GM12878 (cell line): ENCODE results near the gene REV3L. TPM values are rescaled to one million over a fixed set of nuclear protein-coding genes. Genes with fewer than 3 reads are reported as not detected.

Experiments
- ATAC-seq: fragments of 200-7000 bp; cut with Tn5 transposase; 3 replicates; pipeline ENCODE4 v1.9.1; 2020; ENCODE audit warnings: mild to moderate bottlenecking, moderate library complexity
- BruUV-seq: library from RNA; stranded (reverse); fragments of 400-500 nt; replicated peaks from 2 replicates; lab custom pipeline; 2021; lab: Mats Ljungman, UMichigan
- CTCF ChIA-PET: fragments of 300-600 bp; sonication (Branson Sonifier 250); formaldehyde crosslinking; extraction: SDS; loops from one replicate; lab custom pipeline; 2021; ENCODE audit warnings: inconsistent platforms; lab: Yijun Ruan, JAX
- POLR2A ChIA-PET: fragments of 350-600 bp; formaldehyde crosslinking; extraction: SDS; loops from one replicate; lab custom pipeline; 2021; ENCODE audit warnings: inconsistent platforms; lab: Charles Lee
- RAD21 ChIA-PET: fragments of 300-600 bp; sonication (Branson Sonifier 250); formaldehyde crosslinking; loops from one replicate; lab custom pipeline; 2023; ENCODE audit warnings: antibody characterized with exemption; ENCODE audit not compliant: unreplicated experiment; lab: Charles Lee
- SMC1A ChIA-PET: fragments of 300-600 bp; sonication (Branson Sonifier 250); formaldehyde crosslinking; loops from one replicate; lab custom pipeline; 2023; ENCODE audit not compliant: unreplicated experiment, uncharacterized antibody; lab: Charles Lee
- DNase-seq: peaks from one replicate; pipeline ENCODE4 v3.0.0-alpha.2; 2011; ENCODE audit warnings: low read depth, low spot score
- FAIRE-seq: peaks from 3 replicates; lab custom pipeline; 2011; peaks lifted over from hg19 to GRCh38; lab: Jason Lieb, UNC
- H2AFZ ChIP-seq: 2 replicates; pipeline ENCODE4 v1.6.0; 2011; ENCODE audit warnings: low read depth, low read length, control low read depth; ENCODE audit not compliant: control insufficient read depth
- H3K27ac ChIP-seq: 2 replicates; pipeline ENCODE4 v1.5.1; 2011; ENCODE audit warnings: control low read depth; ENCODE audit not compliant: control insufficient read depth, insufficient read depth
- H3K27me3 ChIP-seq, 2 experiments: replicated peaks in 1 of 2; 2 replicates each; pipeline versions ENCODE4 v1.6.0 to v1.6.1; 2011; ENCODE audit warnings: low read length in 1 of 2; ENCODE audit not compliant: control insufficient read depth in 2 of 2, insufficient read depth in 2 of 2
- H3K36me3 ChIP-seq, 2 experiments: 2 replicates each; pipeline ENCODE4 v1.5.1; 2011; ENCODE audit warnings: low read length in 1 of 2; ENCODE audit not compliant: control insufficient read depth in 2 of 2, insufficient read depth in 2 of 2
- H3K4me1 ChIP-seq: 2 replicates; pipeline ENCODE4 v1.6.1; 2011; ENCODE audit warnings: mild to moderate bottlenecking, low read length, moderate library complexity, mixed read lengths; ENCODE audit not compliant: control insufficient read depth, insufficient read depth
- H3K4me2 ChIP-seq: 2 replicates; pipeline ENCODE4 v1.6.0; 2011; ENCODE audit warnings: control low read depth; ENCODE audit not compliant: control insufficient read depth, insufficient read depth
- H3K4me3 ChIP-seq: fragments of 200-600 bp; sonication (generic); 2 replicates; pipeline ENCODE4 v1.5.1; 2016
- H3K79me2 ChIP-seq: 2 replicates; pipeline ENCODE4 v1.6.0; 2011; ENCODE audit warnings: low read length; ENCODE audit not compliant: control insufficient read depth, insufficient read depth
- H3K9ac ChIP-seq: 2 replicates; pipeline ENCODE4 v1.8.0; 2011; ENCODE audit warnings: low read length, control low read depth, mixed read lengths; ENCODE audit not compliant: control insufficient read depth, insufficient read depth
- H3K9me3 ChIP-seq: replicated peaks from 3 replicates; pipeline ENCODE4 v1.5.1; 2011; ENCODE audit warnings: mild to moderate bottlenecking, low read length; ENCODE audit not compliant: control insufficient read depth, insufficient read depth
- H4K20me1 ChIP-seq: 2 replicates; pipeline ENCODE4 v1.6.0; 2011; ENCODE audit not compliant: control insufficient read depth, insufficient read depth
- EED ChIP-seq: sonication (generic); IDR thresholded peaks from 2 replicates; pipeline ENCODE4 v1.6.1; 2016; ENCODE audit warnings: antibody characterized with exemption, low read depth
- FOS ChIP-seq: IDR thresholded peaks from 3 replicates; pipeline ENCODE4 v1.6.1; 2011; ENCODE audit warnings: borderline replicate concordance; ENCODE audit not compliant: insufficient read length; ENCODE audit errors: extremely low read depth
- FOXK2 ChIP-seq: fragments of 450-650 bp; IDR thresholded peaks from 2 replicates; pipeline ENCODE4 v1.6.1; 2017; ENCODE audit warnings: mild to moderate bottlenecking, moderate library complexity
- JUND ChIP-seq: IDR thresholded peaks from 2 replicates; pipeline ENCODE4 v1.6.1; 2012; ENCODE audit warnings: low read depth, mild to moderate bottlenecking, low read length, improper control_type of control experiment, moderate library complexity
- MXI1 ChIP-seq: fragments of 150-350 bp; IDR thresholded peaks from 2 replicates; pipeline ENCODE4 v1.6.1; 2011; ENCODE audit warnings: low read depth, mild to moderate bottlenecking, inconsistent platforms, low read length, improper control_type of control experiment
- NFXL1 ChIP-seq: fragments of 450-650 bp; IDR thresholded peaks from 2 replicates; pipeline ENCODE4 v1.6.1; 2017; ENCODE audit warnings: antibody characterized with exemption, mild to moderate bottlenecking, borderline replicate concordance
- NRF1 ChIP-seq: conservative IDR thresholded peaks from 2 replicates; pipeline ENCODE4 v1.6.1; 2011; ENCODE audit warnings: mild to moderate bottlenecking, low read depth, low read length, improper control_type of control experiment
- POLR2AphosphoS2 ChIP-seq: IDR thresholded peaks from 2 replicates; pipeline ENCODE4 v1.6.1; 2011; ENCODE audit warnings: low read depth, mild to moderate bottlenecking, low read length, improper control_type of control experiment, moderate library complexity
- RBBP5 ChIP-seq: fragments of 200-600 bp; sonication (generic); conservative IDR thresholded peaks from 2 replicates; pipeline ENCODE4 v1.6.1; 2016
- WGBS: methylation state at CpG from one replicate; pipeline ENCODE4 v1.1.6; 2016; ENCODE audit warnings: low lambda C conversion rate; ENCODE audit not compliant: insufficient replicate concordance, insufficient coverage; ENCODE audit errors: missing lambda C conversion rate; 5-methylcytosine and 5-hydroxymethylcytosine counted together
- in situ Hi-C: fragments of 300-500 bp; cut with MboI; formaldehyde crosslinking; loops from 9 replicates; pipeline ENCODE4 v1.14.3; 2018; ENCODE audit warnings: mixed read lengths
- intact Hi-C: fragments of 100-400 bp; cut with micrococcal nuclease; formaldehyde crosslinking; loops from one replicate; pipeline ENCODE4 v1.14.2; 2022; ENCODE audit not compliant: unreplicated experiment
- polyA plus RNA-seq, 11 experiments: library from polyadenylated mRNA; depleted of rRNA in 4 of 11; unstranded in 6 of 11; stranded (reverse) in 5 of 11; fragments of >200 nt; fragmentation: Nextera tagmentation in 4 of 11; fragmentation: Illumina TruSeq in 1 of 11; extraction: Ambion mirVana in 4 of 11; extraction: Trizol in 1 of 11; gene quantifications; 1 replicate in 1 of 11; 2 replicates in 10 of 11; pipeline versions ENCODE4 v1.2.1 to v1.2.3, GENCODE V29; 2011 to 2016; ENCODE audit warnings: inconsistent platforms in 2 of 11, missing spikeins in 2 of 11, low read depth in 1 of 11
- total RNA-seq, 4 experiments: library from RNA; depleted of rRNA in 3 of 4; stranded (reverse); fragments of >200 nt in 3 of 4; fragmentation: Illumina TruSeq in 1 of 4; extraction: Trizol in 1 of 4; gene quantifications; 2 replicates each; pipeline versions ENCODE4 v1.2.1 to v1.2.3, GENCODE V29; 2013 to 2021
- TF ChIP-seq, protein P1 (sequence below): fragments of 450-650 bp; IDR thresholded peaks from 2 replicates; pipeline ENCODE4 v1.6.1; 2017; ENCODE audit warnings: mild to moderate bottlenecking, low read depth, inconsistent platforms; ENCODE audit not compliant: poor library complexity, severe bottlenecking
- TF ChIP-seq, protein P2 (sequence below): fragments of 450-650 bp; IDR thresholded peaks from 2 replicates; pipeline ENCODE4 v1.6.1; 2016; ENCODE audit warnings: mild to moderate bottlenecking, moderate library complexity, borderline replicate concordance
- TF ChIP-seq, protein P3 (sequence below): fragments of 450-650 bp; IDR thresholded peaks from 2 replicates; pipeline ENCODE4 v1.6.1; 2017; ENCODE audit warnings: mild to moderate bottlenecking
- TF ChIP-seq, protein P4 (sequence below): IDR thresholded peaks from 2 replicates; pipeline ENCODE4 v1.6.1; 2012; ENCODE audit warnings: low read depth, low read length, improper control_type of control experiment

The REV3L gene
- total and polyA plus RNA-seq, 10 of the 15 experiments (the other 5 are each of a cell fraction or from before 2014, with no cell fraction given), result 7.6 to 33.6 (median 21.5) TPM

DNA sequence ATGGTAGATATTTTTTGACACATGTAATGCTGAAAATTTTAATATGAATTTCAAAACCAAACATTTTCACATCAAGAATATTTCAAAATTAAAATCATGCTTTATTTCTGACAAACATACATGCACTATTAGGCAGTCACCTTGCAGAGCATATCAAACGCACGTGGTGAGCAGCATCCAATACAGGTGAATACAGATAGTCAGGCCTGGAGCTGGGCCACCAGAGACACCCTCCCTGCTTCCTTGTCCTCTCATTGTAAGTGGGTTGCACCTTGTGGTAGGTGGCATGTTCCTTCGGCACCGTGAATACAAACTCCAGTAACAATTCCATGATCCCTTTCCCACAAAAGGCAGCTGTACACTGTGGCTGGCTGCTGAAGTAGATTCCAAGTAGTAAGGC, 8.9 kb downstream of the REV3L start:
- no peak for DNase-seq
- Histone ChIP-seq H3K79me2 (peaks cover 79% of the 10 kb centered on the region), H3K27ac (no peak overlapping the region), H2AFZ (no peak overlapping the region), H3K4me2 (no peak overlapping the region), H4K20me1 (no peaks in the 10 kb centered on the region), H3K9me3 (no peaks in the 10 kb centered on the region), H3K36me3 (peaks cover 0 to 5% of the 10 kb centered on the region in 2 experiments; a peak in 3 of 4 replicates), H3K27me3 (no peaks in the 10 kb centered on the region), H3K4me3 (no peak overlapping the region), H3K4me1 (peaks cover 9% of the 10 kb centered on the region; the same call in 1 of the 2 replicates), H3K9ac (no peak overlapping the region)
- 0 out of 3 replicates have a peak, but pooled peaks have one; percentile 12 for ATAC-seq
- intact Hi-C loops (no loop called here), in situ Hi-C loops (no loop called here)
- ChIA-PET CTCF (interaction anchor here (1.0 kb wide), 1 partner anchor 569 kb away, joined by 4 read pairs; no protein-coding TSS in a partner anchor), SMC1A (interaction anchor here (0.6 to 2.4 kb wide), 2 partner anchors 58 to 215 kb away, joined by 3 to 10 read pairs; a partner anchor contains a TSS), POLR2A (interaction anchor here (1.1 kb wide), 1 partner anchor 11 kb away, joined by 3 read pairs; no protein-coding TSS in a partner anchor), RAD21 (interaction anchor here (3.1 kb wide), 1 partner anchor 215 kb away, joined by 12 read pairs; a partner anchor contains a TSS)
- FAIRE-seq, result no peak
- 98% methylated on average over 4 of the region's 4 CpGs for WGBS
- BruUV-seq, result no TSS peak
- TF ChIP-seq JUND, result no peak
- no peak for TF ChIP-seq MXI1
- TF ChIP-seq NRF1, result no peak
- TF ChIP-seq, protein P1, sequence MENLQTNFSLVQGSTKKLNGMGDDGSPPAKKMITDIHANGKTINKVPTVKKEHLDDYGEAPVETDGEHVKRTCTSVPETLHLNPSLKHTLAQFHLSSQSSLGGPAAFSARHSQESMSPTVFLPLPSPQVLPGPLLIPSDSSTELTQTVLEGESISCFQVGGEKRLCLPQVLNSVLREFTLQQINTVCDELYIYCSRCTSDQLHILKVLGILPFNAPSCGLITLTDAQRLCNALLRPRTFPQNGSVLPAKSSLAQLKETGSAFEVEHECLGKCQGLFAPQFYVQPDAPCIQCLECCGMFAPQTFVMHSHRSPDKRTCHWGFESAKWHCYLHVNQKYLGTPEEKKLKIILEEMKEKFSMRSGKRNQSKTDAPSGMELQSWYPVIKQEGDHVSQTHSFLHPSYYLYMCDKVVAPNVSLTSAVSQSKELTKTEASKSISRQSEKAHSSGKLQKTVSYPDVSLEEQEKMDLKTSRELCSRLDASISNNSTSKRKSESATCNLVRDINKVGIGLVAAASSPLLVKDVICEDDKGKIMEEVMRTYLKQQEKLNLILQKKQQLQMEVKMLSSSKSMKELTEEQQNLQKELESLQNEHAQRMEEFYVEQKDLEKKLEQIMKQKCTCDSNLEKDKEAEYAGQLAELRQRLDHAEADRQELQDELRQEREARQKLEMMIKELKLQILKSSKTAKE, result no peak
- no peak for TF ChIP-seq EED
- no peak for TF ChIP-seq RBBP5
- TF ChIP-seq FOS, result no peak
- TF ChIP-seq, protein P2, sequence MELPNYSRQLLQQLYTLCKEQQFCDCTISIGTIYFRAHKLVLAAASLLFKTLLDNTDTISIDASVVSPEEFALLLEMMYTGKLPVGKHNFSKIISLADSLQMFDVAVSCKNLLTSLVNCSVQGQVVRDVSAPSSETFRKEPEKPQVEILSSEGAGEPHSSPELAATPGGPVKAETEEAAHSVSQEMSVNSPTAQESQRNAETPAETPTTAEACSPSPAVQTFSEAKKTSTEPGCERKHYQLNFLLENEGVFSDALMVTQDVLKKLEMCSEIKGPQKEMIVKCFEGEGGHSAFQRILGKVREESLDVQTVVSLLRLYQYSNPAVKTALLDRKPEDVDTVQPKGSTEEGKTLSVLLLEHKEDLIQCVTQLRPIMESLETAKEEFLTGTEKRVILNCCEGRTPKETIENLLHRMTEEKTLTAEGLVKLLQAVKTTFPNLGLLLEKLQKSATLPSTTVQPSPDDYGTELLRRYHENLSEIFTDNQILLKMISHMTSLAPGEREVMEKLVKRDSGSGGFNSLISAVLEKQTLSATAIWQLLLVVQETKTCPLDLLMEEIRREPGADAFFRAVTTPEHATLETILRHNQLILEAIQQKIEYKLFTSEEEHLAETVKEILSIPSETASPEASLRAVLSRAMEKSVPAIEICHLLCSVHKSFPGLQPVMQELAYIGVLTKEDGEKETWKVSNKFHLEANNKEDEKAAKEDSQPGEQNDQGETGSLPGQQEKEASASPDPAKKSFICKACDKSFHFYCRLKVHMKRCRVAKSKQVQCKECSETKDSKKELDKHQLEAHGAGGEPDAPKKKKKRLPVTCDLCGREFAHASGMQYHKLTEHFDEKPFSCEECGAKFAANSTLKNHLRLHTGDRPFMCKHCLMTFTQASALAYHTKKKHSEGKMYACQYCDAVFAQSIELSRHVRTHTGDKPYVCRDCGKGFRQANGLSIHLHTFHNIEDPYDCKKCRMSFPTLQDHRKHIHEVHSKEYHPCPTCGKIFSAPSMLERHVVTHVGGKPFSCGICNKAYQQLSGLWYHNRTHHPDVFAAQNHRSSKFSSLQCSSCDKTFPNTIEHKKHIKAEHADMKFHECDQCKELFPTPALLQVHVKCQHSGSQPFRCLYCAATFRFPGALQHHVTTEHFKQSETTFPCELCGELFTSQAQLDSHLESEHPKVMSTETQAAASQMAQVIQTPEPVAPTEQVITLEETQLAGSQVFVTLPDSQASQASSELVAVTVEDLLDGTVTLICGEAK, result no peak
- no peak for TF ChIP-seq POLR2AphosphoS2
- TF ChIP-seq, protein P3, sequence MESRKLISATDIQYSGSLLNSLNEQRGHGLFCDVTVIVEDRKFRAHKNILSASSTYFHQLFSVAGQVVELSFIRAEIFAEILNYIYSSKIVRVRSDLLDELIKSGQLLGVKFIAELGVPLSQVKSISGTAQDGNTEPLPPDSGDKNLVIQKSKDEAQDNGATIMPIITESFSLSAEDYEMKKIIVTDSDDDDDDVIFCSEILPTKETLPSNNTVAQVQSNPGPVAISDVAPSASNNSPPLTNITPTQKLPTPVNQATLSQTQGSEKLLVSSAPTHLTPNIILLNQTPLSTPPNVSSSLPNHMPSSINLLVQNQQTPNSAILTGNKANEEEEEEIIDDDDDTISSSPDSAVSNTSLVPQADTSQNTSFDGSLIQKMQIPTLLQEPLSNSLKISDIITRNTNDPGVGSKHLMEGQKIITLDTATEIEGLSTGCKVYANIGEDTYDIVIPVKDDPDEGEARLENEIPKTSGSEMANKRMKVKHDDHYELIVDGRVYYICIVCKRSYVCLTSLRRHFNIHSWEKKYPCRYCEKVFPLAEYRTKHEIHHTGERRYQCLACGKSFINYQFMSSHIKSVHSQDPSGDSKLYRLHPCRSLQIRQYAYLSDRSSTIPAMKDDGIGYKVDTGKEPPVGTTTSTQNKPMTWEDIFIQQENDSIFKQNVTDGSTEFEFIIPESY, result no peak
- no peak for TF ChIP-seq FOXK2
- TF ChIP-seq, protein P4, sequence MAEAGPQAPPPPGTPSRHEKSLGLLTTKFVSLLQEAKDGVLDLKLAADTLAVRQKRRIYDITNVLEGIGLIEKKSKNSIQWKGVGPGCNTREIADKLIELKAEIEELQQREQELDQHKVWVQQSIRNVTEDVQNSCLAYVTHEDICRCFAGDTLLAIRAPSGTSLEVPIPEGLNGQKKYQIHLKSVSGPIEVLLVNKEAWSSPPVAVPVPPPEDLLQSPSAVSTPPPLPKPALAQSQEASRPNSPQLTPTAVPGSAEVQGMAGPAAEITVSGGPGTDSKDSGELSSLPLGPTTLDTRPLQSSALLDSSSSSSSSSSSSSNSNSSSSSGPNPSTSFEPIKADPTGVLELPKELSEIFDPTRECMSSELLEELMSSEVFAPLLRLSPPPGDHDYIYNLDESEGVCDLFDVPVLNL, result no peak
- no peak for TF ChIP-seq NFXL1
